SK-N-SH (cell line): ENCODE results near the gene MTMR1. TPM values are rescaled to one million over a fixed set of nuclear protein-coding genes. Genes with fewer than 3 reads are reported as not detected.

ENCODE experiments used
- CTCF ChIA-PET: fragments of 300-600, 350-600 bp; formaldehyde crosslinking; extraction: SDS; loops from one replicate; lab custom pipeline; 2021; lab: Yijun Ruan, JAX
- POLR2A ChIA-PET: fragments of 350-600 bp; sonication (Branson Sonifier 250); formaldehyde crosslinking; extraction: SDS; loops from one replicate; lab custom pipeline; 2020; ENCODE audit warnings: antibody characterized with exemption, inconsistent platforms; lab: Yijun Ruan, JAX
- DNase-seq: peaks from one replicate; pipeline ENCODE4 v3.0.0; 2012
- H2AFZ ChIP-seq: fragments of 200-600 bp; sonication (generic); 2 replicates; pipeline ENCODE4 v1.8.1; 2016; ENCODE audit warnings: antibody characterized with exemption, mild to moderate bottlenecking, low read depth
- H3F3A ChIP-seq: fragments of 200-600 bp; sonication (generic); replicated peaks from 2 replicates; pipeline ENCODE3; 2016; ENCODE audit warnings: antibody characterized with exemption, mild to moderate bottlenecking; ENCODE audit not compliant: insufficient read depth
- H3K27ac ChIP-seq, 2 experiments: fragments of 200-500 bp in 1 of 2; fragments of 200-600 bp in 1 of 2; sonication (Bioruptor generic) in 1 of 2; sonication (generic), shearing (Covaris generic) in 1 of 2; 2 replicates each; pipeline versions ENCODE4 v1.5.1 to v1.6.1; 2014 to 2016; ENCODE audit warnings: low read depth in 2 of 2, inconsistent platforms in 1 of 2, low read length in 1 of 2, mild to moderate bottlenecking in 1 of 2, mixed read lengths in 1 of 2
- H3K27me3 ChIP-seq: fragments of 200-600 bp; sonication (generic), shearing (Covaris generic); 2 replicates; pipeline ENCODE4 v1.6.1; 2016; ENCODE audit warnings: mixed run types; ENCODE audit not compliant: insufficient read depth
- H3K36me3 ChIP-seq, 2 experiments: fragments of 200-500 bp in 1 of 2; fragments of 200-600 bp in 1 of 2; sonication (Bioruptor generic) in 1 of 2; sonication (generic) in 1 of 2; replicated peaks in 1 of 2; 2 replicates each; pipeline versions ENCODE3 to v1.5.1; 2014 to 2016; ENCODE audit warnings: low read length in 1 of 2, mild to moderate bottlenecking in 1 of 2; ENCODE audit not compliant: insufficient read depth in 2 of 2, control insufficient read depth in 1 of 2
- H3K4me1 ChIP-seq, 2 experiments: fragments of 200-500 bp in 1 of 2; fragments of 200-600 bp in 1 of 2; sonication (Bioruptor generic) in 1 of 2; sonication (generic), shearing (Covaris generic) in 1 of 2; 2 replicates each; pipeline versions ENCODE4 v1.5.1 to v1.6.1; 2014 to 2016; ENCODE audit warnings: low read depth in 1 of 2, low read length in 1 of 2, mixed run types in 1 of 2; ENCODE audit not compliant: insufficient read depth in 2 of 2, control insufficient read depth in 1 of 2
- H3K4me2 ChIP-seq: fragments of 200-600 bp; sonication (generic), shearing (Covaris generic); 2 replicates; pipeline ENCODE4 v1.6.1; 2017; ENCODE audit warnings: mixed run types
- H3K4me3 ChIP-seq, 2 experiments: fragments of 200-500 bp in 1 of 2; fragments of 200-600 bp in 1 of 2; sonication (Bioruptor generic) in 1 of 2; sonication (generic), shearing (Covaris generic) in 1 of 2; 2 replicates each; pipeline versions ENCODE4 v1.5.1 to v1.8.1; 2014 to 2016; ENCODE audit warnings: low read depth in 2 of 2, inconsistent platforms in 1 of 2, low read length in 1 of 2, mild to moderate bottlenecking in 1 of 2, mixed read lengths in 1 of 2, moderate library complexity in 1 of 2
- H3K79me2 ChIP-seq: fragments of 200-600 bp; sonication (generic); 2 replicates; pipeline ENCODE4 v1.8.1; 2017; ENCODE audit warnings: mild to moderate bottlenecking; ENCODE audit not compliant: insufficient read depth
- H3K9ac ChIP-seq: fragments of 200-600 bp; sonication (generic); 2 replicates; pipeline ENCODE4 v1.6.1; 2017; ENCODE audit warnings: mixed run types
- H3K9me2 ChIP-seq: fragments of 200-600 bp; sonication (generic); 2 replicates; pipeline ENCODE4 v1.6.1; 2017; ENCODE audit warnings: mixed run types
- H3K9me3 ChIP-seq: fragments of 200-600 bp; sonication (generic); 2 replicates; pipeline ENCODE4 v1.6.1; 2017; ENCODE audit warnings: mixed run types, mild to moderate bottlenecking, moderate library complexity
- H4K20me1 ChIP-seq: fragments of 200-600 bp; sonication (generic); 2 replicates; pipeline ENCODE4 v1.6.1; 2017; ENCODE audit warnings: mild to moderate bottlenecking, mixed run types; ENCODE audit not compliant: insufficient read depth
- EP300 ChIP-seq, 2 experiments: IDR thresholded peaks; 2 replicates each; pipeline versions ENCODE4 v1.4.0 to v1.6.1; 2012; ENCODE audit warnings: borderline replicate concordance in 1 of 2, low read depth in 1 of 2, low read length in 1 of 2
- EZH2phosphoT487 ChIP-seq: fragments of 200-600 bp; sonication (generic); IDR thresholded peaks from 2 replicates; pipeline ENCODE4 v1.6.1; 2017; ENCODE audit warnings: low read depth, mixed run types, mild to moderate bottlenecking, antibody characterized with exemption, moderate library complexity, borderline replicate concordance
- FOSL2 ChIP-seq: IDR thresholded peaks from 2 replicates; pipeline ENCODE4 v1.4.0; 2012; ENCODE audit warnings: low read depth, mild to moderate bottlenecking, moderate library complexity, borderline replicate concordance
- FOXJ3 ChIP-seq: sonication (generic); formaldehyde crosslinking; IDR thresholded peaks from 2 replicates; pipeline ENCODE4 v1.5.1; 2020; ENCODE audit warnings: mild to moderate bottlenecking, missing genetic modification reagents
- GABPA ChIP-seq: IDR thresholded peaks from 2 replicates; pipeline ENCODE4 v1.4.0; 2012; ENCODE audit warnings: low read depth, mild to moderate bottlenecking
- MEF2A ChIP-seq: IDR thresholded peaks from 2 replicates; pipeline ENCODE4 v1.4.0; 2012; ENCODE audit warnings: low read depth, borderline replicate concordance
- MXI1 ChIP-seq: IDR thresholded peaks from 2 replicates; pipeline ENCODE4 v1.6.1; 2012; ENCODE audit warnings: mild to moderate bottlenecking, low read depth, low read length, improper control_type of control experiment
- NFIC ChIP-seq: IDR thresholded peaks from 2 replicates; pipeline ENCODE4 v1.4.0; 2012; ENCODE audit warnings: borderline replicate concordance
- POLR2AphosphoS5 ChIP-seq: IDR thresholded peaks from 2 replicates; pipeline ENCODE4 v1.6.1; 2012; ENCODE audit warnings: low read depth, low read length
- RCOR1 ChIP-seq: fragments of 150-350 bp; IDR thresholded peaks from 2 replicates; pipeline ENCODE4 v1.6.1; 2017; ENCODE audit warnings: antibody characterized with exemption, low read length
- SIN3A ChIP-seq: IDR thresholded peaks from 2 replicates; pipeline ENCODE4 v1.6.1; 2012; ENCODE audit warnings: low read depth, mild to moderate bottlenecking, low read length, moderate library complexity, borderline replicate concordance
- TCF12 ChIP-seq: IDR thresholded peaks from 2 replicates; pipeline ENCODE4 v1.4.0; 2012
- YY1 ChIP-seq: IDR thresholded peaks from 2 replicates; pipeline ENCODE4 v1.4.0; 2012; ENCODE audit warnings: low read depth, mild to moderate bottlenecking
- WGBS: methylation state at CpG from one replicate; pipeline ENCODE4 v1.1.6; 2017; ENCODE audit warnings: low lambda C conversion rate; 5-methylcytosine and 5-hydroxymethylcytosine counted together
- polyA plus RNA-seq, 3 experiments: library from polyadenylated mRNA; depleted of rRNA; stranded (reverse); fragments of >200 nt; gene quantifications; 2 replicates each; pipeline ENCODE4 v1.2.3, GENCODE V29; 2012
- TF ChIP-seq, protein P1 (sequence below): fragments of 150-350 bp; IDR thresholded peaks from 2 replicates; pipeline ENCODE4 v1.6.1; 2016; ENCODE audit warnings: mild to moderate bottlenecking, low read depth, low read length
- TF ChIP-seq, protein P2 (sequence below): IDR thresholded peaks from 2 replicates; pipeline ENCODE4; 2012
- TF ChIP-seq, protein P3 (sequence below): fragments of 150-350 bp; IDR thresholded peaks from 2 replicates; pipeline ENCODE4 v1.6.1; 2017; ENCODE audit warnings: antibody characterized with exemption, low read length, low read depth, borderline replicate concordance
- TF ChIP-seq, protein P4 (sequence below): fragments of 200-600 bp; sonication (generic); IDR thresholded peaks from 2 replicates; pipeline ENCODE4 v1.6.1; 2017; ENCODE audit warnings: antibody characterized with exemption, mild to moderate bottlenecking, moderate library complexity

The MTMR1 gene
- polyA plus RNA-seq, 1 of the 3 experiments (the other 2 are of a cell fraction), result 17.0 TPM

DNA sequence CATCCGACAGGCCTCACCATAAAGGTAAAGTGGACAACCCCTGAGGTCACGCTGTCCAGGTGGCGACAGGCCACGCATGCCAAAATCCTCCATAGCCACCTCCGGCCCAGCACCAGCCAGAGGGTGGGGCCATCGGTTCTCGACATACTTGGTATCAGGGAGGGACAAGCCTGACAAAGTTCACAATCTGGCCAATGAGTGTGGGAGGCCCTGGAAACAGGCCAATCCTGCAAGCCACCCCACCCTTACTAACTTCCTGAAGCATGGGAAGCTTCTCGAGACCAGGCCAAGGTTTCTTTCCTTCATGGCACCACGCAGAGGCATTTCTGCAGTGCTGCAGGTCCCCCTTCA, 73.8 kb downstream of the MTMR1 start:
- no peak overlapping the region for H2AFZ ChIP-seq
- no peak overlapping the region for H3K4me2 ChIP-seq
- no peaks in the 10 kb centered on the region for H3F3A ChIP-seq
- CTCF ChIA-PET, result interaction anchor here (0.9 to 14.7 kb wide), 3 partner anchors 10 to 315 kb away, joined by 5 to 219 read pairs (median 5); no protein-coding TSS in a partner anchor
- H3K27ac ChIP-seq, result no peak overlapping the region
- H3K9me3 ChIP-seq, result no peaks in the 10 kb centered on the region
- H3K79me2 ChIP-seq, result no peaks in the 10 kb centered on the region
- WGBS, result 52% methylated on average over 7 of the region's 9 CpGs
- no peaks in the 10 kb centered on the region for H3K9me2 ChIP-seq
- no peak for DNase-seq
- POLR2A ChIA-PET, result no interaction called here
- no peak overlapping the region for H3K9ac ChIP-seq
- H3K36me3 ChIP-seq, result no peaks in the 10 kb centered on the region
- H3K27me3 ChIP-seq, result peaks cover 13% of the 10 kb centered on the region; the same call in 1 of the 2 replicates
- TF ChIP-seq, protein P1, sequence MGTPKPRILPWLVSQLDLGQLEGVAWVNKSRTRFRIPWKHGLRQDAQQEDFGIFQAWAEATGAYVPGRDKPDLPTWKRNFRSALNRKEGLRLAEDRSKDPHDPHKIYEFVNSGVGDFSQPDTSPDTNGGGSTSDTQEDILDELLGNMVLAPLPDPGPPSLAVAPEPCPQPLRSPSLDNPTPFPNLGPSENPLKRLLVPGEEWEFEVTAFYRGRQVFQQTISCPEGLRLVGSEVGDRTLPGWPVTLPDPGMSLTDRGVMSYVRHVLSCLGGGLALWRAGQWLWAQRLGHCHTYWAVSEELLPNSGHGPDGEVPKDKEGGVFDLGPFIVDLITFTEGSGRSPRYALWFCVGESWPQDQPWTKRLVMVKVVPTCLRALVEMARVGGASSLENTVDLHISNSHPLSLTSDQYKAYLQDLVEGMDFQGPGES, result no peak
- TF ChIP-seq, protein P2, sequence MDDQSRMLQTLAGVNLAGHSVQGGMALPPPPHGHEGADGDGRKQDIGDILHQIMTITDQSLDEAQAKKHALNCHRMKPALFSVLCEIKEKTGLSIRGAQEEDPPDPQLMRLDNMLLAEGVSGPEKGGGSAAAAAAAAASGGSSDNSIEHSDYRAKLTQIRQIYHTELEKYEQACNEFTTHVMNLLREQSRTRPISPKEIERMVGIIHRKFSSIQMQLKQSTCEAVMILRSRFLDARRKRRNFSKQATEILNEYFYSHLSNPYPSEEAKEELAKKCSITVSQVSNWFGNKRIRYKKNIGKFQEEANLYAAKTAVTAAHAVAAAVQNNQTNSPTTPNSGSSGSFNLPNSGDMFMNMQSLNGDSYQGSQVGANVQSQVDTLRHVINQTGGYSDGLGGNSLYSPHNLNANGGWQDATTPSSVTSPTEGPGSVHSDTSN, result no peak
- no peak for TF ChIP-seq EZH2phosphoT487
- no peak for TF ChIP-seq RCOR1
- TF ChIP-seq FOSL2, result no peak
- TF ChIP-seq POLR2AphosphoS5, result no peak
- TF ChIP-seq YY1, result no peak
- TF ChIP-seq SIN3A, result no peak
- TF ChIP-seq, protein P3, sequence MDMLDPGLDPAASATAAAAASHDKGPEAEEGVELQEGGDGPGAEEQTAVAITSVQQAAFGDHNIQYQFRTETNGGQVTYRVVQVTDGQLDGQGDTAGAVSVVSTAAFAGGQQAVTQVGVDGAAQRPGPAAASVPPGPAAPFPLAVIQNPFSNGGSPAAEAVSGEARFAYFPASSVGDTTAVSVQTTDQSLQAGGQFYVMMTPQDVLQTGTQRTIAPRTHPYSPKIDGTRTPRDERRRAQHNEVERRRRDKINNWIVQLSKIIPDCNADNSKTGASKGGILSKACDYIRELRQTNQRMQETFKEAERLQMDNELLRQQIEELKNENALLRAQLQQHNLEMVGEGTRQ, result no peak
- no peak for TF ChIP-seq TCF12
- TF ChIP-seq FOXJ3 (CRISPR knock-in tag), result no peak
- TF ChIP-seq MXI1, result no peak
- no peak for TF ChIP-seq MEF2A
- TF ChIP-seq EP300 (IDR thresholded peaks at IDR 0.05; ENCODE audit: borderline replicate concordance in 1 of 2, low read depth in 1 of 2, low read length in 1 of 2), result no peak
- no peak for TF ChIP-seq GABPA
- TF ChIP-seq, protein P4, sequence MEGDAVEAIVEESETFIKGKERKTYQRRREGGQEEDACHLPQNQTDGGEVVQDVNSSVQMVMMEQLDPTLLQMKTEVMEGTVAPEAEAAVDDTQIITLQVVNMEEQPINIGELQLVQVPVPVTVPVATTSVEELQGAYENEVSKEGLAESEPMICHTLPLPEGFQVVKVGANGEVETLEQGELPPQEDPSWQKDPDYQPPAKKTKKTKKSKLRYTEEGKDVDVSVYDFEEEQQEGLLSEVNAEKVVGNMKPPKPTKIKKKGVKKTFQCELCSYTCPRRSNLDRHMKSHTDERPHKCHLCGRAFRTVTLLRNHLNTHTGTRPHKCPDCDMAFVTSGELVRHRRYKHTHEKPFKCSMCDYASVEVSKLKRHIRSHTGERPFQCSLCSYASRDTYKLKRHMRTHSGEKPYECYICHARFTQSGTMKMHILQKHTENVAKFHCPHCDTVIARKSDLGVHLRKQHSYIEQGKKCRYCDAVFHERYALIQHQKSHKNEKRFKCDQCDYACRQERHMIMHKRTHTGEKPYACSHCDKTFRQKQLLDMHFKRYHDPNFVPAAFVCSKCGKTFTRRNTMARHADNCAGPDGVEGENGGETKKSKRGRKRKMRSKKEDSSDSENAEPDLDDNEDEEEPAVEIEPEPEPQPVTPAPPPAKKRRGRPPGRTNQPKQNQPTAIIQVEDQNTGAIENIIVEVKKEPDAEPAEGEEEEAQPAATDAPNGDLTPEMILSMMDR, result no peak
- no peak for TF ChIP-seq NFIC
- H4K20me1 ChIP-seq, result no peaks in the 10 kb centered on the region
- no peak overlapping the region for H3K4me3 ChIP-seq
- no peaks in the 10 kb centered on the region; a peak in 1 of 4 replicates for H3K4me1 ChIP-seq
